Panc1 (cell line): ENCODE measurements around the gene ZC3H15. TPM values are rescaled to one million over a fixed set of nuclear protein-coding genes. Genes with fewer than 3 reads are reported as not detected.

Source experiments
- ATAC-seq: fragments of 200-7000 bp; cut with Tn5 transposase; 2 replicates; pipeline ENCODE4 v1.9.1; 2020; ENCODE audit warnings: mild to moderate bottlenecking, moderate library complexity
- BruUV-seq: library from RNA; stranded (reverse); fragments of 400-500 nt; replicated peaks from 2 replicates; lab custom pipeline; 2021; lab: Mats Ljungman, UMichigan
- CTCF ChIA-PET: fragments of 300-600 bp; sonication (Branson Sonifier 250); formaldehyde crosslinking; loops from one replicate; lab custom pipeline; 2022; ENCODE audit warnings: antibody characterized with exemption; lab: Charles Lee
- POLR2A ChIA-PET: fragments of 300-600 bp; sonication (Branson Sonifier 250); formaldehyde crosslinking; loops from one replicate; lab custom pipeline; 2022; ENCODE audit warnings: antibody characterized with exemption; lab: Charles Lee
- DNase-seq: peaks from one replicate; pipeline ENCODE4 v3.0.0-alpha.2; 2010; ENCODE audit warnings: low read depth, low spot score
- H3K27ac ChIP-seq: 2 replicates; pipeline ENCODE4 v1.5.1; 2011; ENCODE audit warnings: mild to moderate bottlenecking, low read length, inconsistent platforms
- H3K27me3 ChIP-seq: fragments of 200-500 bp; sonication (Bioruptor generic); 2 replicates; pipeline ENCODE4 v1.6.0; 2014; ENCODE audit warnings: low read length, inconsistent platforms; ENCODE audit not compliant: control insufficient read depth, insufficient read depth
- H3K36me3 ChIP-seq: fragments of 200-500 bp; sonication (Bioruptor generic); 2 replicates; pipeline ENCODE4 v1.5.1; 2014; ENCODE audit warnings: inconsistent platforms, mild to moderate bottlenecking, low read length, moderate library complexity; ENCODE audit not compliant: control insufficient read depth, insufficient read depth
- H3K4me1 ChIP-seq: 2 replicates; pipeline ENCODE4 v1.5.1; 2011; ENCODE audit warnings: inconsistent platforms, mild to moderate bottlenecking, low read length, moderate library complexity; ENCODE audit not compliant: control insufficient read depth, insufficient read depth
- H3K4me3 ChIP-seq, 2 experiments: 2 replicates each; pipeline ENCODE4 v1.5.1; 2011 to 2012; ENCODE audit warnings: low read depth in 2 of 2, low read length in 2 of 2, mild to moderate bottlenecking in 2 of 2, inconsistent platforms in 1 of 2, moderate library complexity in 1 of 2
- H3K9me3 ChIP-seq: fragments of 200-500 bp; sonication (Bioruptor generic); 2 replicates; pipeline ENCODE4 v1.5.1; 2014; ENCODE audit warnings: low read depth, mild to moderate bottlenecking, inconsistent platforms, low read length, moderate library complexity; ENCODE audit not compliant: control insufficient read depth, insufficient read depth
- CTCF ChIP-seq: fragments of 450-650 bp; IDR thresholded peaks from 2 replicates; pipeline ENCODE4 v1.5.1; 2017; ENCODE audit warnings: mild to moderate bottlenecking
- POLR2AphosphoS5 ChIP-seq: IDR thresholded peaks from 2 replicates; pipeline ENCODE4 v1.6.1; 2012; ENCODE audit warnings: mild to moderate bottlenecking, low read depth, low read length, moderate library complexity
- REST ChIP-seq, 2 experiments: IDR thresholded peaks; 2 replicates each; pipeline ENCODE4 v1.6.1; 2011 to 2012; ENCODE audit warnings: low read depth in 2 of 2, control low read depth in 1 of 2, low read length in 1 of 2, mild to moderate bottlenecking in 1 of 2, moderate library complexity in 1 of 2; ENCODE audit not compliant: insufficient read depth in 1 of 2
- SIN3A ChIP-seq: IDR thresholded peaks from 2 replicates; pipeline ENCODE4 v1.6.1; 2012; ENCODE audit warnings: low read depth, mild to moderate bottlenecking, low read length, moderate library complexity, borderline replicate concordance; ENCODE audit not compliant: insufficient read depth
- TCF7L2 ChIP-seq: IDR thresholded peaks from 2 replicates; pipeline ENCODE4 v1.6.1; 2011; ENCODE audit warnings: mild to moderate bottlenecking, low read depth, low read length, inconsistent platforms
- in situ Hi-C: cut with HindIII; loops from 2 replicates; pipeline ENCODE4 v1.10.0; 2016; ENCODE audit warnings: low sequenced_read_pairs, low pct_unique_long_range_greater_than_20kb
- intact Hi-C: fragments of 100-400 bp; cut with micrococcal nuclease; formaldehyde crosslinking; loops from one replicate; pipeline ENCODE4 v1.10.0; 2022; ENCODE audit not compliant: unreplicated experiment
- total RNA-seq: library from RNA; stranded (reverse); gene quantifications from one replicate; pipeline ENCODE4 v1.2.1, GENCODE V29; 2021; ENCODE audit not compliant: unreplicated experiment

The ZC3H15 gene
- total RNA-seq, 1 experiment from 2014 or later = 72.8 TPM

- Histone ChIP-seq H3K27ac (peak overlapping the region; percentile 86), H3K4me3 (peak overlapping the region in 1 of 2 experiments; percentile 34; a peak in 3 of 4 replicates), H3K27me3 (no peaks in the 10 kb centered on the region), H3K36me3 (no peaks in the 10 kb centered on the region), H3K9me3 (no peaks in the 10 kb centered on the region), H3K4me1 (peaks cover 16% of the 10 kb centered on the region)
- ATAC-seq (peak; percentile 93), DNase-seq (no peak)
- POLR2A ChIA-PET = interaction anchor here (1.0 to 1.8 kb wide), 2 partner anchors 31 to 35 kb away, joined by 4 to 8 read pairs; partner anchors contain the start of gene ITGAV
- no TSS peak for BruUV-seq
- TF ChIP-seq CTCF (peak; percentile 40), TCF7L2 (no peak)
- in situ Hi-C loops (no loop called here), intact Hi-C loops (no loop called here)
- CTCF ChIA-PET = interaction anchor here (0.7 to 1.0 kb wide), 2 partner anchors 9 to 15 kb away, joined by 3 read pairs; no protein-coding TSS in a partner anchor
Observed at GRCh38 chr2:186554850-186555671, 69.0 kb downstream of the ZC3H15 start.

- Histone ChIP-seq H3K36me3 (no peaks in the 10 kb centered on the region), H3K4me3 (no peak overlapping the region), H3K4me1 (peaks cover 16% of the 10 kb centered on the region), H3K27ac (peak overlapping the region; percentile 44; the same call in 1 of the 2 replicates), H3K9me3 (no peaks in the 10 kb centered on the region; the same call in 1 of the 2 replicates), H3K27me3 (no peaks in the 10 kb centered on the region)
- intact Hi-C loops (no loop called here), in situ Hi-C loops (no loop called here)
- POLR2A ChIA-PET = no interaction called here
- CTCF ChIA-PET = no interaction called here
- no peak for DNase-seq
- no peak for TF ChIP-seq CTCF
- no peak for TF ChIP-seq SIN3A
- TF ChIP-seq POLR2AphosphoS5 = no peak
- no peak for TF ChIP-seq REST (IDR thresholded peaks at IDR 0.05; ENCODE audit: insufficient read depth in 1 of 2, low read depth in 2 of 2, low read length in 1 of 2)
- TF ChIP-seq TCF7L2 = no peak
- no TSS peak for BruUV-seq
- no peak for ATAC-seq
Observed at GRCh38 chr2:186558512-186559276, 72.6 kb downstream of the ZC3H15 start.

Other genes starting within 250 kb of the ZC3H15 start
- gene ITGAV, start 103.8 kb downstream of the ZC3H15 start, total RNA-seq = 218 TPM
- gene FAM171B, start 207.8 kb downstream of the ZC3H15 start, total RNA-seq = 29.1 TPM